HG03342 (cell line): ENCODE data around the gene GPC6.

ENCODE experiments used
- ATAC-seq: cut with Tn5 transposase; IDR thresholded peaks from one replicate; pipeline ENCODE4 v1.9.1; 2021; ENCODE audit warnings: mild to moderate bottlenecking, moderate library complexity; ENCODE audit not compliant: unreplicated experiment

GPC6 gene

DNA sequence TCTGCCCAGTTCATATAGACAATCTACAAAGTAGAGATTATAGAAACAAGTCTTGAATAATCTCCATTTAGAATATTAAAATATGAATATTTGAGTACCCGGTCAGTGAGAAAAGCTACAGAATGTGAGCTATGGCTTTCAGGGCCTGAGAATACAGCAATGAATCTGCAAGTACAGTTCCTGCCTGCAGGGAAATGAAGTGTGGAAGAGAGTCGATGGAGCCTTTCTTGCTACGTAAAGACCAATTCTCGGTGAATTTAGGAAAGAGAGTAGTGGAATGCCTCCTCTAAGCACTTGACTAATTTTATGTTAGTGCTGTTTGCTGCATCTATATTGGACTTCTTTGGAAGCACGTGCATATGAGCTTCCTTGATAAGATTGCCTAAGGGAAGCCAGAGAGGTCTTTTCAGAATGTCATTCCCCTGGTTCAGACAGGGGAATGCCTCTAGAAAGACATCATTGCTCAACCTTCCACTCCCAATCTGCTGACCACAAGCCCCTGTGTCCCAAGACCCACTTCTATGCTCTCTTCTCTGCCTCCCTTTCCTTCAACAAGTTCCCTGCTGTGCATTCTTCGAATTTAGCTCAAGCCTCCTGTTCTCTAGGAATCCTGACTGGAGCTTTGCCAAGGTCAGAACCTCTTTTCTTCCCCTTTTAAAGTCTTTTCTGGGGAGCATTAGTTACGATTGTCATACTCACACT lies 41.9 kb downstream of the GPC6 start:
- no peak for ATAC-seq

DNA sequence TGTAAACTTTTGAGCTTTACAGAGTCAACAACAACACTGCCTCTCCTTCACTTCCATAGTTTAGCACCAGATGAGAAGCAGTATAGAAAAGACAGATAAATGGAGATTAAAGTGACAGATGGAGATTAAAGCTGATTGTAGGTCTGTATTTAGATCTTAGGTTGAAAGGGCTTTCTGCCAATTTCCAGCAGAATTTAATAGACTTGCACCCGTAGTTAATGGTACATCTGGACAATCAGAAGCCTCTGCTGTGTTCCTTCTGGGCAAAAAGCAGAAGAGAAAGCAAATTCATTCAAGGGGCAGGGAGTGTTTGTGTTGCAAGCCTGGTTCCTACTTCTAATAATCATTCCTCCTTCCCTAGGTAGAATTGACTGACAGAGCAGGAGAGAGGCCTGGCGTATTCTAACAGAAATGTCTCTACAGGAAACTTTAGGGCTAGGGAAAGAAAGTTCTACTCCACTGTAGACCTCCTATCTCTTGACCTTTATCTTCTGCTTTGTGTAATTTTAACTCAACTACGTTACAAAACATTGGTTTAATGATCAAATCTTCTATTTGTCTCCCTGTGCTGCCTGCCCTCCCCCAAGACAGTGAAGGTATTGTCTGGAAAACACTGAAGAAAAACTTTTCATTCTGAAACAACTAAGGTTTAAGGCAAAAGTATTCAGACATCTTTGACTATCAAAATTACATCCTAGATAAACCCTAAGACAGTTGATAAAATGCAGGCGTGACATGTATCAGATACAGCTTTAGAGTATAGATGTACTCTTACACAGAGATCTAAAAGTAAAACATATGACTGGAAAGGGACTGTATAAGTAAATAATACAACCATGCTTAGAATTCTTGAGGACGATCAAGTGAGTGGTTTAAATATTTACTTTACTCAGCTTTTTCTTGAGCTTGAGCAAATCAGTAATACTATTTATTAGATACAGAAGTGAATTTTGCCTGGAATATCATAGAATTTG lies 44.4 kb downstream of the GPC6 start:
- ATAC-seq, result no peak

DNA sequence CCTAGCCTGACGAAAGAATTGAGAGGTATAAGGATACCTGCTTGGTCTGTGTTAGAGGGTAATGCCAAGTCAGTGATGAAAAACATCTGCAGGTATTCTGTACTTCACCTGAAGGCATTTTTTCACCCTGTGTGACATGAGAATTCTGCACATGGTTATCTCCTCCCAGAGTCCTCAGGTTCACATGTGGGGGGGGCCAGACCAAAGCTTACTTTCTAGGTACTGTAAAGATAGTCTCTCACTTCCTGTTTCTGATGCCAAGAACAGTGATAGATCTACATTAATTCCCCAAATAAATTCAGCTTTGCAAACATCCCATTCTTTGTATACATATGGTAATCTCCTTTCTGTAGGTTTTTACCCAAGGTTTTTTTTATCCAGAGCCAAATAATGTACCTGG lies 53.4 kb downstream of the GPC6 start:
- no peak for ATAC-seq

DNA sequence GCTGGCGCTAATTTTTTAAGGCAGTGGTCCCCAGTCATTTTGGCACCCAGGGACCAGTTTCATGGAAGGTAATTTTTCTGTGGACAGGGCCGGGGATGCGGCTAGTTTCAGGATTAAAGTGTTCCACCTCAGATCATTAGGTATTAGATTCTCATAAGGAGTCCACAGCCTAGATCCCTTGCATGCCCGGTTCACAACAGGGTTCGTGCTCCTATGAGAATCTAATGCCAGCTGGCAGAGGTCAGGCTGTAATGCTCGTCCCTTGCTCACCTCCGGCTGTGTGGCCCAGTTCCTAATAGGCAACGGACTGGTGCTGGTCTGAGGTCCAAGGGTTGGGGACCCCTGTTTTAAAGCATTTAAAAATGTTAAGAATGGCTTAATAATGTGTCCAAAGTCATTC lies 54.1 kb downstream of the GPC6 start:
- no peak for ATAC-seq

DNA sequence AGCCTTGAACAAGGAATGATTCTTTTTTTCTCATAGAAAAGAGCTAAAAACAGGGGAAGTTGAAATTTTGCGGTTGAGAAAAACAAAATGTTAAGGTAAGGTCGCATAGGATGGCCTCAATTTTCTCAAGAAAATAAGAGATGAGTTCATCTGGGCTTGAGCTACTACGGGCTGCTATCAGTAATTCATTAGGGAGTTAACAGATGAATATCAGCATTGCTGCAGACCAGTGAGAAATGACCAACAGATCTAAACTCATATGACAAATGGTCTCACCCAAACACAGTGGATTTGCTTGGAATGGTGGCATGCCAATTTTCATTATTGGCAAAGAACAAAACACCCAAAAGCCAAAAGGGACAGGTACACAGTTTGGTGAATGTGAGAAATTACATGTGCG lies 56.6 kb downstream of the GPC6 start:
- no peak for ATAC-seq

DNA sequence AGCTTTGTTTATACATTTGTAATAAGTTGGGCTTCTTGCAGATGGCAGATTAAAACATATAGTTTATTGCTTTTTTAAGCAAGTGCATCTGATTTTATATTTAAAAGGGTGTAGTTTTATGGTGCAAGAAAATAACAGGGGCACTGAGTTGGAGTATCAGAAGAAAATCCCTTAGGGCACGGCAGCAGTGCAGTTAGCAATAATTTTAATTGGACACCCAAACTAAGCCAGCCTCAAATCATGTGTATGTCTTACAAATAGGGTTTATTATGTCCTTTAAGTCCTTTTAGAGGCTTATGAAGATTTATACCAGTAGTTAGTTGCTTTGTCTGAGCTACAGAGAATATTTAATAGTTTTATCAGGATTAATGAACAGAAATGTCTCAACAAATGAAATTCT lies 57.5 kb downstream of the GPC6 start:
- ATAC-seq, result no peak

DNA sequence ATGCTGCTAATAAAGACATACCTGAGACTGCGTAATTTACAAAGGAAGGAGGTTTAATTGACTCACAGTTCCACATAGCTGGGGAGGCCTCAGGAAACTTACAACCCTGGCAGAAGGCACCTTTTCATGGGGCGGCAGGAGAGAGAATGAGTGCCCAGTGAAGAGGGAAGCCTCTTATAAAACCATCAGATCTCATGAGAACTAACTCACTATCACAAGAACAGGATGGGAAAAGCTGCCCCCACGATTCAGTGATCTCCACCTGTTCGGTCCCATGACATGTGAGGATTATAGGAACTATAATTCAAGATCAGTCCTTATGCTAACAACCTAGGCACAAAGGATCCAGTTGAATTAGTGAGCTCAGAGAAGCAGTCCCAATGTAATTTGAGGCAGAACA lies 59.4 kb downstream of the GPC6 start:
- no peak for ATAC-seq

DNA sequence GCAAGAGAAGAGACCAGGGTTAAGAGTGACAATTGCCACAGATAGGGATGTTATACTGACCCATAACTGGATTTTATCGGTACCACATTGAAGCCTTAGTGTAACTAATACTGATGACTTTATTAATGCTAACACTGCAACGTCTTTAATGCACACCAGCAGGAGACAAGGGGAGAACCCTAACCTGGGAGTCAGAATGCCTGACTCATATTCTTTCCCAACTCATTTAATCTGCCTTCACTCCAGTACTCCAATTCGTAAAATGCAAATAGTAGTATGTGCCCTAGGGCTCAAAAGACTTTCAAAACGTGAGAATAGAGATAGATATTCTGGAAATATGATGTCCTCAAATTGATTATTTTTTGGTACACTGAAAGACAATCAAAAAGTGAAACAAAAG lies 62.4 kb downstream of the GPC6 start:
- no peak for ATAC-seq

DNA sequence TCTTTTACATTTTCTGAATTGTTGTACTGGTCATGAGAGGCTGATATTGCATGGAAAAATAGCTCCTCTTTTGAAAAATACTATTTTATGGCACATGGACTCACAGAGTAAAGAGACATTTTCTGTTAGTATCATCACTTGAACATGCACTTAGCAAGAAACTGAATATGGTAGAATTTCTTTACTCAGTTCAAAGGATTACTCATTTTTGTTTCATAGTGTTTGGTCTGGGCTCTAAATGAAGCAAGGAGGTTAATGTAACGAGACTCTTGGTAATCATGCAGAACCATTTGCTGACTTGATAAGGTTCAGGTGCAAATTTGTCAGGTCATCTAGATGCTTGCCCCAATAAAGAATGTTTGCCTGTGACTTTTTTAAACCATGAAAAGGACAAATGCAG lies 63.2 kb downstream of the GPC6 start:
- ATAC-seq, result no peak

DNA sequence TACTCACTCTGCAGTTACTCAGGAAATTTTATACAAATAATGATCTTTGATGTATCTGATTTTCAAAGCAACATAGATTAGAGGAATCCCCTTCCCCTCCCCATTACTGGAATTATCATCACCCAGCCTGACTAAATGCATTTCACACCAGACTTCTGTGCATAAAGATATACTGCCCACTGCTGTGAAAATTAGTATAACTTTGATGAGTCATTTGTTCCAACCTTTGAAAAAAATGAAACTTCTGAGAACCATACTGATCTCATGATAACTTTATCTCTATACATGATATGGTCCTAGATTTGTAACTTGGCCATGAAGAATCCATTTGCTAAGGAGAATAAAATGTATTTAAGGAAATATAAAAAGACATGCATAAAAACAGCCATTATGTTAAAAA lies 63.9 kb downstream of the GPC6 start:
- ATAC-seq, result no peak

DNA sequence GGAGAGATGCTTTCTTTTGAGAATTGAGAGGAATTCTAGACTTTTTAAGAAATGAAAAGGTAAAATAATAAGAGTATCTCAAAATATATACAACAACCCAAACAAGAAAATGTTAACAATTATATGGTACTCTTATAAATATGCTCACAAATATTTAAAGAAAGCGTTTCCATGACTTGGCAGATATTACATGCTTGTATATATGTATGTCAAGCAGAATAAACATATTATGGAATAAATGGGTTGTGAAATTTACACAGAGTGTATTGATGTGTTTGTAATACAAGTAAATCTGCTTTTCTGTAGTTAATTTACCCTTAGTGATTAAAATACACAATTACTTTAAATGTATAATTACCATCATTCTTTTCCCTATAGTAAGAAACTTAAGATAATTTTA lies 65.8 kb downstream of the GPC6 start:
- ATAC-seq, result no peak

DNA sequence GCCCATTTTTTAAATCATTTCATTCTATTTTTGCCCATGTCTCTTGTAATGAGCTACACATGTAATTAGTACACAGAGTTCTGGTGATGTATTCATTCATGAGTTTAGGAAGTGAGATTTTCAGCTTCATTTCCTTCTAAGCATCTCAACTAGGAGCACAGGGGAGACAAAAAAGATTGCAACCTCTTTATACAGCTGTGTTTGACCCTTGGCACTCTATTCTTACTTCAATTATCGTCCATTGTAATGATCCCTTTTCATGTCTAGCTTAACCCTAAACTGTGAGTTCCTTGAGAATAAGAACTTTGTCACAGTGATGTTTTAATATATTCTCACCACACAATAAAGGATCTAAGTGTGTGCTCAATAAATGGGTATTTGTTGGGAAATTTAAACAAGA lies 67.1 kb downstream of the GPC6 start:
- ATAC-seq, result no peak

DNA sequence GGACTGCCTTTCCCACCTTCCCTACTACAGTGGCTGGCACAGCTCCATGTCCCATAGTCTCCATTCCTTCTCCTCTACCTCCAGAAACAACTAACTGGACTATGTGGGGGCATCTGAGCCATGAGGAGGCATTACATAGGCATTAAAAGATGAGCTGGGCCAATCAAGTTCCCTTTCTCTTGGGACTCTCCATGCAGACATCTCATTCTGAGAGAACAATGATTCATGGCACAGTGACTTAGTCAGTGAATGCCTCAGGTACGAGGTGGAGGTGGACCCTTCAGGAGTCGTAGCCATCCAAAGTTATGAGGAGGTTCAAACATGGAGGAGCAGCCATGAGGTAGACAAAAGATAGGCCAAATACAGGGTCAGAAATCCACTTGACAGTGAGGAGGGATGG lies 70.0 kb downstream of the GPC6 start:
- no peak for ATAC-seq

DNA sequence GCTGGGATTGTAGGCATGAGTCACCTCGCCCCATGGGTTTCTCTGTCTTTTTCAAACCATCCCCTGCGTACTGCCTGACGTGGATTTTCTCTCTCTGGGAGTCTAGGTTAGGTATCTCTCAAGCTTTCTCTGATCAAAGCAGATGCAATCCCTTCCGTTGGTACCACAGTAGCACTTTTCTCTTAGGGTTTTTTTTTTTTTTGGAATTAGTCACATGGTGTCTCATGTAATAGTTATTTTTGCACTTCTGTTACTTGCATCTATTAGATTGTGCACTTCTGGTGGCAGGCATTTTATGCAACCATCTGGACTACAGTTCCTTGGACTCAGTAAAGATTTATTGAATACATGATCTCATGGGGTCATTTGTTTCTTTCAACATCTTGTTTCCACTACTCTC lies 72.1 kb downstream of the GPC6 start:
- no peak for ATAC-seq

DNA sequence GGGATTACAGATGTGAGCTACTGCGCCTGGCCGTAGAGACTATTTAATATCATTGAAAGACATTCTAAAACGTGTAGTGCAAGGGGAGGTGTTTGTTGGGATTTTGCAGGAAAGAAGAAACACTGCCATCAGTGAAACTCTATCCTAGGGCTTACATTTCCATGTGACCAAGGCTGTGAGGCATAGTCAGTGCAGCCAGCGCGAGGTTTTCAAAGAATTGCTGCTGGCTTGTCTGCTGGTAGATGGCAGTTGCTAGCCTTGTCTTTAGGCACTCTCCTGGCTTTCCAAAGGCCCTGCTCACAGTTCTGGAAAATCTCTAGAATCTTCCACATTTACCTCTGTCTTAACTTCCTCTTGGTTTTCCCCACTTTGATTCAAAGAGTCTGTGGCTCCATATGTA lies 77.5 kb downstream of the GPC6 start:
- no peak for ATAC-seq

DNA sequence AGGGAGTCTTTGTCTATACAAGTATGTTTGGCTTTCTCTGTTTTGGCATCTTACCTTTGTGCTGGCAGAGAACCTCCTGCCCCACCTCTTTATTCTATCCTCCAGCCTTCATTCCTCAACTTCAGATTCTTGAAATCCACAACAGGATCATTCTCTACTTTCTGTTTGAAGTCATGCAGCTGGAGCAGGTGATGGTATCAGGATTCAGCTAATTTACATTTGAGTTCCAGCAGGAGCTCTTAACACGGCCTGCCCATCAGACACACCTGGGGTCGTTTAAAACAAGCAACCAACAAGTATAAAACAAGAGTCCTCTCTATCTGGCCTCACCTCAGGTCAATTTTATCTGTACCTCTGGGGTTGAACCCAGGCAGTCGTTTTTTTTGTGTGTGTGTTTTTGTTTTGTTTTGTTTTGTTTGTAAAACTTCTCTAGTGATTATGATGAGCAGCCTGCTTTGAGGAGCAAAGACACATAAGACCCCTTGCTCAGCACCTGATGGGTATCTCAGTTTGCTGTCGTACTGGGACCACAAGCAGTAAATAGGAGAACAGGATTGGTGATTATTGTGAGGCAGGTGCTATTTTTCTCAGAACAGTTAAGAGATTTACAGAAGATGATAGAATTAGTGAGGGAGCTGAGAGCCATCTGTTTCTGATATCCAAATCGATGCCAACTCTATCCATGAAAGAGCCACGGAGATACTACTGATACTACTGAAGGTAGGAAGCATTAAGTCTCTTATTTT lies 78.4 kb downstream of the GPC6 start:
- ATAC-seq, result no peak

DNA sequence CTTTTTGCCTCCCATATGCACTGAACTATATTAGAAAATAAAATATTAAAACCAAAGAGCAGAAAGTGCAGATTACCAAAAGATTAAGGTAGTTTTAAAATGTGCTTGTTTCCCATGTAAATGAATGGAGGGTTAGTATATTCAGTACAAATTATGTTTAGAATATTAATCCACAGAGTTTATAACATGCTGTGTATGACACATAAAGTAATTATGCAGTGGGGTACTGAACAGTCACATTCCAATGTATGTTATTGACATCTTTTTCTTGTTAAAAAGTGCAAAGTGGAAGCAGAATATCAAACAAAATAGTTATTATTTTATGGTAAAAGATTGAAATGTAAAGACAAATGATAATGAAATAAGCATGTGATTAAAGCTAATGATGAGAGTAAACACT lies 79.3 kb downstream of the GPC6 start:
- ATAC-seq, result no peak

DNA sequence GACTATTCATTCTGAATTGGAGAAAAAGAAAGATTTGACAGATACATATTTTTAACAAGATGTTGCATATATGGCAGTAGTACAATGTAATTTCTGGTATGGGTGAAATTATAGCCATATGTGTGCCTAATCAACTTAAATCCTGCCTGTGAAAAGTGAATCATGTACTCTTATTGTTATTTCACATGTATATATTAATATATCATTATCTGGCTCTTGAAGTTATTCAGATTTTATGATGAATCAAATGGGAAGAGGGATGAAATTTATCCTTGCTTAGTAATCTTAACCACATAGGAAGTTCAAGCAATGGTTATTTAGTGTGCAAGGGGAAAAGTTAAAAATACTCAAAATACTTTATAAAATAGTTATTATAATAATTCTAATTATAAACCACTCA lies 80.5 kb downstream of the GPC6 start:
- ATAC-seq, result no peak

DNA sequence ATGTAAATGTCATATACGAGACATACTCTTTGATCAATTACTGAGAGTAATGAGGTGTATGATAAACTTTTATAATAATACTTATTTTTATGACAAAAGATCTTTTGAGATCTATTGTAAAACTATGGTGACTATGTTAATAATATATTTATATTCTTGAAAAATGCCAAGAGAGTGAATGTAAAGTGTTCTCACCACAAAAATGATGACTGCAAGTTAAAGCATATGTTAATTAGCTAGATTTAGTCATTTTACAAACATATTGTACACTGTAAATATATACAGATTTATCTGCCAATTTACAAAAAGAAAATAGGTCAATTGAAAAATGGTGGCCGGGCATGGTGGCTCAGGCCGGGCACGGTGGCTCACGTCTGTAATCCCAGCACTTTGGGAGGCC lies 81.0 kb downstream of the GPC6 start:
- no peak for ATAC-seq

DNA sequence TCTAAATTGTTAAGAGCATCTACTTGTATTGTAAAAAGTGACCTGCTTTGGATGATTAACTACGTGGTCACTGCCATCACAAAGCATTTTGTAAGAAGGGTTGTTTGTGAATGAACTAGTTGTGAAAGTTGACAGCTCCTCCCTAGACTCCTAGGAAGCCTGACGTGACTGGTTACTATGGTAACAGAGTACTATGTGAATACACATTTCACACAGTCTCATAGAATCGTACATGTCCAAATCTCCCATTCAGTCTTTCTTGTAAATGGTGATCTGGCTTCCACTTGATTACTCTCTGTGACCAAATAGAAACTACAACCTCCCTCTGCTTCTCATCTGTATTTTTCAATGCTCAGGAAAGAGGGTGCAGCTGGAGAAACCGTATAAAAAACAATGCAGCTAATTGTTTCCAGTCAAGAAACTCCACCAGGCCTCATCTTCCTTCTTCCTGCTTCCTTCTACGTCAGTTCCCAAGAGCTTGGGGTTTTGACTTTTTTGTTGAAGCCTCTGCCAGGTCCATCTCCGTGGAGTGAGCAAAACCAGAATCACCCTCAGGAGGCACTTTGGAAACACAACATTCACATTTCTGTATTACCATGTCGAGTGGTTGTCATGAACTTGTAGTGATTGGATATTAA lies 83.4 kb downstream of the GPC6 start:
- ATAC-seq, result no peak

DNA sequence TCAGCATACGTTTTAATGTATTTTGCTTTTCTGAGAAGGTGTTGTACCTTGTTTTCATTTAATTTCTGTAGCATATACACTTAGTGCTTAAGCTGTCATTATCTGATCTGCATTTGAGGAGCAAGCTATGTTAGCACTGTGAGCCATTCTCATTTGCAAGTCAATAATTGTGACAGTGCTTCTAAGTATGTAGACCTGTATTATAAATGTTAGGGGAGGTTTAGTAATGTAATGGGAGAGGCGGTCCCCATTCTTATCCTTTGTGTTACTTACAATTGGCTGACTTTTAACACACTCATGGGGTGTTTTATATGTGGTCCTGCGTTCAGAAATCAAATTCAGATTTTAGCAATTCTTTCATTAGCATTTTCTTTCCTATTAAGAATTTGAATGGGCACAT lies 90.2 kb downstream of the GPC6 start:
- ATAC-seq, result no peak
